SU-DHL-6 (cell line): ENCODE data around the gene MATN1.

ENCODE experiments used
- H2AFZ ChIP-seq: fragments of 200-600 bp; sonication (generic); 2 replicates; pipeline ENCODE4 v1.6.1; 2014; ENCODE audit warnings: low read depth, mild to moderate bottlenecking, moderate library complexity, mixed read lengths, antibody characterized with exemption, low read length; ENCODE audit not compliant: severe bottlenecking
- H3F3A ChIP-seq: fragments of 200-600 bp; shearing (Covaris generic); 2 replicates; pipeline ENCODE4 v1.6.0; 2016; ENCODE audit warnings: antibody characterized with exemption, mild to moderate bottlenecking; ENCODE audit not compliant: insufficient read depth
- H3K27ac ChIP-seq: fragments of 200-600 bp; sonication (generic); 2 replicates; pipeline ENCODE4 v1.5.1; 2016; ENCODE audit warnings: low read depth, mild to moderate bottlenecking, low read length, moderate library complexity, mixed read lengths
- H3K27me3 ChIP-seq: fragments of 200-600 bp; sonication (generic), shearing (Covaris generic); 2 replicates; pipeline ENCODE4 v1.6.0; 2014; ENCODE audit warnings: mild to moderate bottlenecking, low read length
- H3K36me3 ChIP-seq: fragments of 200-600 bp; sonication (generic); 2 replicates; pipeline ENCODE4 v1.6.1; 2014; ENCODE audit warnings: mild to moderate bottlenecking, low read length, mixed read lengths
- H3K4me2 ChIP-seq: fragments of 300-600, 200-600 bp; shearing (Covaris generic), sonication (generic); 2 replicates; pipeline ENCODE4 v1.6.0; 2014; ENCODE audit warnings: low read length, low read depth, mild to moderate bottlenecking; ENCODE audit not compliant: poor library complexity, severe bottlenecking
- H3K4me3 ChIP-seq: fragments of 200-600 bp; sonication (generic); 2 replicates; pipeline ENCODE4 v1.5.1; 2014; ENCODE audit warnings: antibody characterized with exemption, low read length, mild to moderate bottlenecking, mixed read lengths; ENCODE audit not compliant: insufficient read depth, poor library complexity, severe bottlenecking
- H3K79me2 ChIP-seq: fragments of 200-600 bp; sonication (generic); 2 replicates; pipeline ENCODE4 v1.6.1; 2014; ENCODE audit warnings: mild to moderate bottlenecking, low read length, moderate library complexity; ENCODE audit not compliant: insufficient read depth
- H3K9ac ChIP-seq: fragments of 200-600 bp; sonication (generic); 2 replicates; pipeline ENCODE4 v1.7.0; 2014; ENCODE audit warnings: mild to moderate bottlenecking, low read length
- H3K9me2 ChIP-seq: fragments of 200-600 bp; sonication (generic); replicated peaks from 2 replicates; pipeline ENCODE4 v1.6.1; 2014; ENCODE audit warnings: low read length; ENCODE audit not compliant: insufficient read depth
- H3K9me3 ChIP-seq: fragments of 200-600 bp; sonication (generic); 2 replicates; pipeline ENCODE4 v1.6.1; 2014; ENCODE audit warnings: low read length, mixed read lengths; ENCODE audit not compliant: insufficient read depth
- H4K20me1 ChIP-seq: fragments of 200-600 bp; sonication (generic); 2 replicates; pipeline ENCODE4 v1.6.1; 2014; ENCODE audit warnings: low read depth, mild to moderate bottlenecking, antibody characterized with exemption, low read length, moderate library complexity, mixed read lengths
- CTCF ChIP-seq: fragments of 200-600 bp; sonication (generic); IDR thresholded peaks from one replicate; pipeline ENCODE4 v1.5.1; 2017; ENCODE audit warnings: antibody characterized with exemption, mild to moderate bottlenecking, low read length, moderate library complexity; ENCODE audit not compliant: insufficient read depth, poor library complexity, severe bottlenecking
- EZH2phosphoT487 ChIP-seq: fragments of 200-600 bp; sonication (generic), shearing (Covaris generic); conservative IDR thresholded peaks from 2 replicates; pipeline ENCODE4 v1.6.1; 2018; ENCODE audit warnings: mild to moderate bottlenecking, antibody characterized with exemption, low read length, moderate library complexity, mixed read lengths

The MATN1 gene

GRCh38 chr1:30715886-30716285 lies 7.5 kb downstream of the MATN1 start:
- Histone ChIP-seq H3K4me3 (no peak overlapping the region), H4K20me1 (no peaks in the 10 kb centered on the region), H3K27me3 (no peaks in the 10 kb centered on the region), H3K27ac (no peak overlapping the region), H3K79me2 (no peaks in the 10 kb centered on the region), H3K4me2 (no peak overlapping the region), H3K9me2 (no peaks in the 10 kb centered on the region), H2AFZ (no peak overlapping the region), H3K9ac (no peak overlapping the region), H3K36me3 (no peaks in the 10 kb centered on the region), H3K9me3 (0 out of 2 replicates have a peak, but pooled peaks cover 4% of the 10 kb centered on the region), H3F3A (no peaks in the 10 kb centered on the region)
- no peak for TF ChIP-seq EZH2phosphoT487
- no peak for TF ChIP-seq CTCF

- no peaks in the 10 kb centered on the region for H3K79me2 ChIP-seq
- H3K9me2 ChIP-seq = no peaks in the 10 kb centered on the region
Observed at GRCh38 chr1:30715216-30715615, 8.2 kb downstream of the MATN1 start.

GRCh38 chr1:30714536-30715090 lies 8.8 kb downstream of the MATN1 start:
- H3K27me3 ChIP-seq = no peaks in the 10 kb centered on the region
- H3K9me3 ChIP-seq = 0 out of 2 replicates have a peak, but pooled peaks cover 4% of the 10 kb centered on the region
- no peaks in the 10 kb centered on the region for H3K79me2 ChIP-seq
- no peak overlapping the region for H3K27ac ChIP-seq
- H3K4me3 ChIP-seq = no peak overlapping the region
- no peak overlapping the region for H3K9ac ChIP-seq
- no peaks in the 10 kb centered on the region for H4K20me1 ChIP-seq
- H3K9me2 ChIP-seq = no peaks in the 10 kb centered on the region
- H2AFZ ChIP-seq = no peak overlapping the region
- TF ChIP-seq EZH2phosphoT487 = no peak
- TF ChIP-seq CTCF = no peak
- no peaks in the 10 kb centered on the region for H3K36me3 ChIP-seq
- H3K4me2 ChIP-seq = no peak overlapping the region
- no peaks in the 10 kb centered on the region for H3F3A ChIP-seq

More at GRCh38 chr1:30715216-30715615, 8.2 kb downstream of the MATN1 start:
- Histone ChIP-seq H3K27ac (no peak overlapping the region), H3K4me2 (no peak overlapping the region), H3K9ac (no peak overlapping the region), H3F3A (no peaks in the 10 kb centered on the region), H3K27me3 (no peaks in the 10 kb centered on the region), H3K4me3 (no peak overlapping the region), H2AFZ (no peak overlapping the region), H3K36me3 (no peaks in the 10 kb centered on the region), H4K20me1 (no peaks in the 10 kb centered on the region), H3K9me3 (0 out of 2 replicates have a peak, but pooled peaks cover 4% of the 10 kb centered on the region)
- TF ChIP-seq EZH2phosphoT487 = no peak
- peak; percentile 52 for TF ChIP-seq CTCF
